SU-DHL-6 (cell line): ENCODE results near the gene CPNE5.

ENCODE experiments used
- H2AFZ ChIP-seq: fragments of 200-600 bp; sonication (generic); 2 replicates; pipeline ENCODE4 v1.6.1; 2014; ENCODE audit warnings: low read depth, mild to moderate bottlenecking, moderate library complexity, mixed read lengths, antibody characterized with exemption, low read length; ENCODE audit not compliant: severe bottlenecking
- H3F3A ChIP-seq: fragments of 200-600 bp; shearing (Covaris generic); 2 replicates; pipeline ENCODE4 v1.6.0; 2016; ENCODE audit warnings: antibody characterized with exemption, mild to moderate bottlenecking; ENCODE audit not compliant: insufficient read depth
- H3K27ac ChIP-seq: fragments of 200-600 bp; sonication (generic); 2 replicates; pipeline ENCODE4 v1.5.1; 2016; ENCODE audit warnings: low read depth, mild to moderate bottlenecking, low read length, moderate library complexity, mixed read lengths
- H3K27me3 ChIP-seq: fragments of 200-600 bp; sonication (generic), shearing (Covaris generic); 2 replicates; pipeline ENCODE4 v1.6.0; 2014; ENCODE audit warnings: mild to moderate bottlenecking, low read length
- H3K36me3 ChIP-seq: fragments of 200-600 bp; sonication (generic); 2 replicates; pipeline ENCODE4 v1.6.1; 2014; ENCODE audit warnings: mild to moderate bottlenecking, low read length, mixed read lengths
- H3K4me2 ChIP-seq: fragments of 300-600, 200-600 bp; shearing (Covaris generic), sonication (generic); 2 replicates; pipeline ENCODE4 v1.6.0; 2014; ENCODE audit warnings: low read length, low read depth, mild to moderate bottlenecking; ENCODE audit not compliant: poor library complexity, severe bottlenecking
- H3K4me3 ChIP-seq: fragments of 200-600 bp; sonication (generic); 2 replicates; pipeline ENCODE4 v1.5.1; 2014; ENCODE audit warnings: antibody characterized with exemption, low read length, mild to moderate bottlenecking, mixed read lengths; ENCODE audit not compliant: insufficient read depth, poor library complexity, severe bottlenecking
- H3K79me2 ChIP-seq: fragments of 200-600 bp; sonication (generic); 2 replicates; pipeline ENCODE4 v1.6.1; 2014; ENCODE audit warnings: mild to moderate bottlenecking, low read length, moderate library complexity; ENCODE audit not compliant: insufficient read depth
- H3K9ac ChIP-seq: fragments of 200-600 bp; sonication (generic); 2 replicates; pipeline ENCODE4 v1.7.0; 2014; ENCODE audit warnings: mild to moderate bottlenecking, low read length
- H3K9me2 ChIP-seq: fragments of 200-600 bp; sonication (generic); replicated peaks from 2 replicates; pipeline ENCODE4 v1.6.1; 2014; ENCODE audit warnings: low read length; ENCODE audit not compliant: insufficient read depth
- H3K9me3 ChIP-seq: fragments of 200-600 bp; sonication (generic); 2 replicates; pipeline ENCODE4 v1.6.1; 2014; ENCODE audit warnings: low read length, mixed read lengths; ENCODE audit not compliant: insufficient read depth
- H4K20me1 ChIP-seq: fragments of 200-600 bp; sonication (generic); 2 replicates; pipeline ENCODE4 v1.6.1; 2014; ENCODE audit warnings: low read depth, mild to moderate bottlenecking, antibody characterized with exemption, low read length, moderate library complexity, mixed read lengths
- CTCF ChIP-seq: fragments of 200-600 bp; sonication (generic); IDR thresholded peaks from one replicate; pipeline ENCODE4 v1.5.1; 2017; ENCODE audit warnings: antibody characterized with exemption, mild to moderate bottlenecking, low read length, moderate library complexity; ENCODE audit not compliant: insufficient read depth, poor library complexity, severe bottlenecking
- EZH2phosphoT487 ChIP-seq: fragments of 200-600 bp; sonication (generic), shearing (Covaris generic); conservative IDR thresholded peaks from 2 replicates; pipeline ENCODE4 v1.6.1; 2018; ENCODE audit warnings: mild to moderate bottlenecking, antibody characterized with exemption, low read length, moderate library complexity, mixed read lengths

The CPNE5 gene

GRCh38 chr6:36781669-36782068 is 57.6 kb downstream of the CPNE5 start:
- no peaks in the 10 kb centered on the region for H4K20me1 ChIP-seq
- H3K36me3 ChIP-seq = no peaks in the 10 kb centered on the region
- no peak overlapping the region for H2AFZ ChIP-seq
- H3K9me3 ChIP-seq = no peaks in the 10 kb centered on the region
- no peak overlapping the region for H3K9ac ChIP-seq
- H3F3A ChIP-seq = no peaks in the 10 kb centered on the region
- H3K79me2 ChIP-seq = no peaks in the 10 kb centered on the region
- TF ChIP-seq CTCF (no peak), EZH2phosphoT487 (no peak)
- no peak overlapping the region for H3K4me2 ChIP-seq
- H3K27ac ChIP-seq = no peak overlapping the region
- no peaks in the 10 kb centered on the region for H3K27me3 ChIP-seq
- no peak overlapping the region for H3K4me3 ChIP-seq
- H3K9me2 ChIP-seq = no peaks in the 10 kb centered on the region

- TF ChIP-seq CTCF (no peak), EZH2phosphoT487 (0 out of 2 replicates have a peak, but pooled peaks have one; percentile 20)
- no peak overlapping the region for H3K4me2 ChIP-seq
These were observed 58.6 kb downstream of the CPNE5 start for GRCh38 chr6:36780442-36781177.

GRCh38 chr6:36779227-36779626 is 60.0 kb downstream of the CPNE5 start:
- H3K9ac ChIP-seq = no peak overlapping the region
- no peaks in the 10 kb centered on the region for H3K27me3 ChIP-seq
- H2AFZ ChIP-seq = no peak overlapping the region
- H3K9me3 ChIP-seq = no peaks in the 10 kb centered on the region
- no peaks in the 10 kb centered on the region for H3K79me2 ChIP-seq
- H3K4me3 ChIP-seq = no peak overlapping the region
- H3K36me3 ChIP-seq = no peaks in the 10 kb centered on the region
- H4K20me1 ChIP-seq = no peaks in the 10 kb centered on the region
- TF ChIP-seq CTCF (no peak), EZH2phosphoT487 (no peak)
- H3K4me2 ChIP-seq = no peak overlapping the region
- no peaks in the 10 kb centered on the region for H3K9me2 ChIP-seq
- no peak overlapping the region for H3K27ac ChIP-seq
- H3F3A ChIP-seq = no peaks in the 10 kb centered on the region

More at GRCh38 chr6:36780442-36781177, 58.6 kb downstream of the CPNE5 start:
- no peaks in the 10 kb centered on the region for H3F3A ChIP-seq
- H3K27me3 ChIP-seq = no peaks in the 10 kb centered on the region
- no peaks in the 10 kb centered on the region for H3K9me2 ChIP-seq
- H3K79me2 ChIP-seq = no peaks in the 10 kb centered on the region
- H2AFZ ChIP-seq = no peak overlapping the region
- H3K9ac ChIP-seq = no peak overlapping the region
- H3K4me3 ChIP-seq = no peak overlapping the region
- H3K36me3 ChIP-seq = no peaks in the 10 kb centered on the region
- no peaks in the 10 kb centered on the region for H3K9me3 ChIP-seq
- no peak overlapping the region for H3K27ac ChIP-seq
- no peaks in the 10 kb centered on the region for H4K20me1 ChIP-seq
